ENCODE measurements around the gene UBTD1. TPM values are rescaled to one million over a fixed set of nuclear protein-coding genes. Genes with fewer than 3 reads are reported as not detected.

UBTD1 gene
- total and polyA plus RNA-seq, 10 donors, result 4.5 to 17.6 (median 11.8) TPM

DNA sequence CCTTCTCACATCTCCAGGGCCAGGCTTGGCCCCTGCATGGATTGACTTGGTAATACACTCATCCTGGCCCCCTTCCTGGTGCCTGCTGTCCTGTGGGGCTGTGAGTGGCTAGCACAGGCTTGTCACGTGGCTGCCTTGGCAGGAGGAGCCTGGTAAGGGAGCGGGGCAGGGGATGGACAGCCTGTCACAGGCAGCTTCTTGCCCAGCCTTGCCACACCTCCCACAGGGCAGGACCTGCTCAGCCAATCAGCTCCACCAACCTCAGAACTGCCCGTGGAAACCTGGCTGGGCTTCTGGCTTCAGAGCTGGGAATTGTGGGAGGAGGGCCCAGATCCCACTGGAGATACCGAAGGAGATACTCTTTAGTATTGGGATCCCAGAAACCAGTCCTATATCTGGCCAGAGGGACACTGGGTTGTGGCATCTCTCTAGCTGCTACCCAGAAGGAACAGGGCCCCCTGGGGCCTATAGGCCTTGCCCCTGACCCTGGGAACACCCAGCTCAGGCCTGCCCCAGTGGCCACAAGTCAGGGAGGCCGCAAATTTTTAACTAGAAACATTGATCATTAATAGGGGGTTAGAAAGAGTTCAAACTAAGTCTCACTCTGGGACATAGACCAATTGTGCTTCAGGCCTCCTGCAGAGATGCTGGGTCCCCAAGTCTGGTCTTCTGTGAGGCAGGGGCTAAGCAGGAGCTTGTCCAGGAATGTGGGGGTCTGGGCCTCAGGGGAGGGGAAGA, 85.5 kb downstream of the UBTD1 start, which contains the start of gene HOGA1:
HOGA1 (plus strand) TSS at position 330 of the 738 bp plus-strand sequence; CDS start at position 645, 315 bp downstream.
- Histone ChIP-seq H3K36me3 (no peaks in the 10 kb centered on the region), H3K4me3 (no peak within 1 kb of the TSS), H3K27me3 (replicated peaks in 1 of 7) (no peaks in the 10 kb centered on the region), H3K9me3 (no peaks in the 10 kb centered on the region), H3K27ac (no peak within 1 kb of the TSS), H3K4me1 (no peaks in the 10 kb centered on the region)
- TF ChIP-seq POLR2A (IDR thresholded peaks at IDR 0.05) (no peak), POLR2AphosphoS5 (IDR thresholded peaks at IDR 0.05) (no peak)
- TF ChIP-seq, protein P1, sequence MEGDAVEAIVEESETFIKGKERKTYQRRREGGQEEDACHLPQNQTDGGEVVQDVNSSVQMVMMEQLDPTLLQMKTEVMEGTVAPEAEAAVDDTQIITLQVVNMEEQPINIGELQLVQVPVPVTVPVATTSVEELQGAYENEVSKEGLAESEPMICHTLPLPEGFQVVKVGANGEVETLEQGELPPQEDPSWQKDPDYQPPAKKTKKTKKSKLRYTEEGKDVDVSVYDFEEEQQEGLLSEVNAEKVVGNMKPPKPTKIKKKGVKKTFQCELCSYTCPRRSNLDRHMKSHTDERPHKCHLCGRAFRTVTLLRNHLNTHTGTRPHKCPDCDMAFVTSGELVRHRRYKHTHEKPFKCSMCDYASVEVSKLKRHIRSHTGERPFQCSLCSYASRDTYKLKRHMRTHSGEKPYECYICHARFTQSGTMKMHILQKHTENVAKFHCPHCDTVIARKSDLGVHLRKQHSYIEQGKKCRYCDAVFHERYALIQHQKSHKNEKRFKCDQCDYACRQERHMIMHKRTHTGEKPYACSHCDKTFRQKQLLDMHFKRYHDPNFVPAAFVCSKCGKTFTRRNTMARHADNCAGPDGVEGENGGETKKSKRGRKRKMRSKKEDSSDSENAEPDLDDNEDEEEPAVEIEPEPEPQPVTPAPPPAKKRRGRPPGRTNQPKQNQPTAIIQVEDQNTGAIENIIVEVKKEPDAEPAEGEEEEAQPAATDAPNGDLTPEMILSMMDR (IDR thresholded peaks at IDR 0.05 in 8 of 11, conservative IDR thresholded peaks at IDR 0.05 in 3 of 11), result no peak
- 52 to 88% (median 69%) methylated on average over 3 to 5 of the region's 5 CpGs for WGBS, 5 donors
- intact Hi-C loops (cut with DNase I; ENCODE audit: low total_unique reads), result no loop called here
- peak; percentile 63 for DNase-seq

DNA sequence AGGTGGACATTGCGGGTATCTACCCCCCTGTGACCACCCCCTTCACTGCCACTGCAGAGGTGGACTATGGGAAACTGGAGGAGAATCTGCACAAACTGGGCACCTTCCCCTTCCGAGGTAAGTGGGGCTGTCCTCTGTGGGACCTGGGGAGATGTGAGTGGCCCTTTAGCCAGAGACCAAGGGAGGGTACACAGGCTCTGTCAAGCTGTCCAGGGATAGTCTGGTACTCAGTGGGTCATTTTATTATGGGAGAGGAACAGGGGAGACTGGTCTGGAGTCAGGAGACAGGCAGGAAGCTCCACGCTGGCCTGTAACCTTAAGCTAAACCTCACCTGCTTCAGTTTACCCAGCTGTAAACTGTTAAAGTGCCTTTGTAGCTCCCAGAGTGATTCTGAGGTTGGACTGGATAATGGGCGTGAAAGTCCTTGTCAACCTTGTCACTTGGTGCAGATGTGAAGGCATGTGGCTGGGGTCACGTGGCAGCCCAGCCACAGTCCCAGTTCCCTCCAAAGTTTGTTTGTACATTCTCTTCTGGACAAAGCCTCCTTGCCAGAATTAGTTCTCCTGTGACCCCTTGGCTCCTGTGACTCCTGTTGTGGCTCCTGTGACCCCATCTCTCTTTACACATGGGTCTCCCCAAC, 86.2 kb downstream of the UBTD1 start:
- Histone ChIP-seq H3K27ac (no peak overlapping the region), H3K4me3 (no peak overlapping the region), H3K9me3 (no peaks in the 10 kb centered on the region), H3K27me3 (replicated peaks in 1 of 7) (no peaks in the 10 kb centered on the region), H3K36me3 (no peaks in the 10 kb centered on the region), H3K4me1 (no peaks in the 10 kb centered on the region)
- WGBS, 5 donors, result 66 to 93% (median 90%) methylated on average over 4 to 5 of the region's 5 CpGs
- DNase-seq, result peak; percentile 33
- TF ChIP-seq POLR2AphosphoS5 (IDR thresholded peaks at IDR 0.05) (no peak), POLR2A (IDR thresholded peaks at IDR 0.05) (no peak)
- TF ChIP-seq, protein P1 (IDR thresholded peaks at IDR 0.05 in 8 of 11, conservative IDR thresholded peaks at IDR 0.05 in 3 of 11), result no peak
- intact Hi-C loops (cut with DNase I; ENCODE audit: low total_unique reads), result no loop called here

DNA sequence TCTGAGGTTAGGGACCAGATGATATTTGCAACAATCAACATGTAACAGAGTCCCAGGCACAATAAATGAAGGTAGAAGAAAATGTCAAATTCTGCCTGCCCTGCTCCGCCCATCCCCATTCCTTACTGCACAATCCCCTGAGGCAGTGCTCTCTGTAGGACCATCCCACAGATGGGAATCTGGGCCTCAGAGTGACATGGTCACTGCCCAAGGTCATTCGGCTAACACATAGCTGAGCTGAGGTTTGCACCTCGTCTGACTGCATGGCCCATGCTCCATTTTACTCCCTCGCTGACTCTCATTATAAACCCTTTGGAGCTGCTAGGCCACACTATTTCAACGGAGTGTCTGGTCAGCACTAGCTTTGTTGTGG, 86.7 kb downstream of the UBTD1 start:
- no peak overlapping the region for H3K27ac ChIP-seq
- H3K36me3 ChIP-seq, result no peaks in the 10 kb centered on the region
- no peaks in the 10 kb centered on the region for H3K4me1 ChIP-seq
- DNase-seq, result peak; percentile 1
- intact Hi-C loops (cut with DNase I; ENCODE audit: low total_unique reads), result no loop called here
- TF ChIP-seq POLR2AphosphoS5 (IDR thresholded peaks at IDR 0.05) (no peak), POLR2A (IDR thresholded peaks at IDR 0.05) (no peak)
- TF ChIP-seq, protein P1 (IDR thresholded peaks at IDR 0.05 in 8 of 11, conservative IDR thresholded peaks at IDR 0.05 in 3 of 11), result no peak
- no peaks in the 10 kb centered on the region for H3K27me3 ChIP-seq (replicated peaks in 1 of 7)
- H3K9me3 ChIP-seq, result no peaks in the 10 kb centered on the region
- H3K4me3 ChIP-seq, result no peak overlapping the region
- 82 to 95% (median 89%) methylated on average over 5 of the region's 5 CpGs for WGBS, 5 donors

DNA sequence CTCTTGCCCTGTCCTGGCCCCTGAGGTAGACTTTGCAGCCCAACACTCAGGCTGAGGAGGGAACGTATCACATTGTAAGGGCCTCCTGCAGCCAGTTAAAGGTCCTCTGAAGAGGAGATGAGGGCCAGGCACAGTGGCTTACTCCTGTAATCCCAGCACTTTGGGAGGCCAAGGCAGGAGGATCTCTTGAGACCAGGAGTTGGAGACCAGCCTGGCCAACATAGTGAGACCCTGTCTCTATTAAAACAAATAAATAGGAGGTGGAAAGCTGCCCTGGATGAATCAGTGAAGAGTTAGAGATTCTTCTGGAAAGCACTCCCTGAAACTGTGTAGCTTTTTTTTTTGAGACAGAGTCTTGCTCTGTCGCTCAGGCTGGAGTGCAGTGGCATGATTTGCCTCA, 88.5 kb downstream of the UBTD1 start:
- TF ChIP-seq POLR2AphosphoS5 (IDR thresholded peaks at IDR 0.05), result no peak
- TF ChIP-seq, protein P1 (IDR thresholded peaks at IDR 0.05 in 8 of 11, conservative IDR thresholded peaks at IDR 0.05 in 3 of 11), result no peak
- TF ChIP-seq POLR2A (IDR thresholded peaks at IDR 0.05), result no peak
- intact Hi-C loops (cut with DNase I; ENCODE audit: low total_unique reads), result no loop called here
- no peak for DNase-seq
- Histone ChIP-seq H3K9me3 (no peaks in the 10 kb centered on the region), H3K27me3 (replicated peaks in 1 of 7) (no peaks in the 10 kb centered on the region), H3K4me3 (no peak overlapping the region), H3K4me1 (no peaks in the 10 kb centered on the region), H3K36me3 (no peaks in the 10 kb centered on the region), H3K27ac (no peak overlapping the region)
- 85 to 96% (median 93%) methylated on average over 2 of the region's 2 CpGs for WGBS, 5 donors

Data from spleen (tissue), 11 donors.